ENCODE results near the gene COMT. TPM values are rescaled to one million over a fixed set of nuclear protein-coding genes. Genes with fewer than 3 reads are reported as not detected.

COMT gene
- total and polyA plus RNA-seq, 5 donors from 2014 or later = 27.3 to 106 (median 93.0) TPM

GRCh38 chr22:20018001-20018400 is 76.4 kb downstream of the COMT start:
- no peaks in the 10 kb centered on the region for H3K36me3 Mint-ChIP-seq

More at GRCh38 chr22:20018001-20018400, 76.4 kb downstream of the COMT start:
- no peaks in the 10 kb centered on the region for H3K36me3 ChIP-seq (ENCODE audit: control insufficient read depth, insufficient read depth, low read length)
- Mint-ChIP-seq H3K4me1 (peaks cover 0 to 36% (median 18%) of the 10 kb centered on the region in 4 donors), H3K9me3 (peaks cover 0 to 1% (median 0%) of the 10 kb centered on the region in 7 donors), H3K27ac (no peak overlapping the region), H3K4me3 (peak overlapping the region; percentile 90 to 95 (median 94)), H3K27me3 (peaks cover 15% of the 10 kb centered on the region)
- no peak overlapping the region for H3K27ac ChIP-seq (ENCODE audit: insufficient read depth, low read length, poor library complexity, severe bottlenecking)
- peaks cover 45% of the 10 kb centered on the region for H3K4me1 ChIP-seq (ENCODE audit: control insufficient read depth, insufficient read depth, low read length, poor library complexity, severe bottlenecking)
- DNase-seq = no peak
- H3K4me3 ChIP-seq (ENCODE audit: low read depth, low read length) = no peak overlapping the region
- ATAC-seq (ENCODE audit: low read depth in 2 of 2) = no peak
- no peaks in the 10 kb centered on the region for H3K27me3 ChIP-seq (ENCODE audit: control insufficient read depth, insufficient read depth, low read length)
- no peaks in the 10 kb centered on the region for H3K9me3 ChIP-seq (ENCODE audit: control insufficient read depth in 2 of 2, low read length in 2 of 2)

Other genes with a start within 250 kb of the COMT start
- gene SEPTIN5, start 227.3 kb upstream of the COMT start, total RNA-seq = 5.2 TPM
- gene SEPTIN5, start 227.3 kb upstream of the COMT start, polyA plus RNA-seq = not detected
- 6.4 TPM for gene GP1BB, start 218.2 kb upstream of the COMT start, total RNA-seq
- gene GP1BB, start 218.2 kb upstream of the COMT start, polyA plus RNA-seq = not detected
- gene TBX1, start 181.0 kb upstream of the COMT start, total RNA-seq = not detected
- gene TBX1, start 181.0 kb upstream of the COMT start, polyA plus RNA-seq = not detected
- gene GNB1L, start 86.9 kb upstream of the COMT start, total RNA-seq = 8.2 TPM
- gene GNB1L, start 86.9 kb upstream of the COMT start, polyA plus RNA-seq = 10 to 100 TPM; 13.3 to 29.8 (median 19.7) TPM
- gene RTL10, start 86.9 kb upstream of the COMT start, total RNA-seq = 18.8 TPM
- gene RTL10, start 86.9 kb upstream of the COMT start, polyA plus RNA-seq = 10 to 100 TPM in 2 of 4 donors, 1 to 10 TPM in 2; 7.5 to 12.6 (median 10.9) TPM
- 25.7 TPM for gene TXNRD2, start within 50 bp of the COMT start, total RNA-seq
- gene TXNRD2, start within 50 bp of the COMT start, polyA plus RNA-seq = 10 to 100 TPM; 11.3 to 12.4 (median 11.7) TPM
- gene ARVCF, start 75.1 kb downstream of the COMT start, total RNA-seq = 2.7 TPM
- under 1 TPM in 3 of 4 donors, not detected in 1; 0.39 to 0.52 (median 0.41) TPM for gene ARVCF, start 75.1 kb downstream of the COMT start, polyA plus RNA-seq
- gene TANGO2, start 79.3 kb downstream of the COMT start, total RNA-seq = 43.0 TPM
- gene TANGO2, start 79.3 kb downstream of the COMT start, polyA plus RNA-seq = 10 to 100 TPM; 39.5 to 48.4 (median 45.0) TPM
- gene DGCR8, start 138.5 kb downstream of the COMT start, total RNA-seq = 41.1 TPM
- 1 to 10 TPM; 2.7 to 6.6 (median 4.5) TPM for gene DGCR8, start 138.5 kb downstream of the COMT start, polyA plus RNA-seq
- gene RANBP1, start 174.3 kb downstream of the COMT start, total RNA-seq = 67.2 TPM
- gene RANBP1, start 174.3 kb downstream of the COMT start, polyA plus RNA-seq = 10 to 100 TPM; 80.7 to 93.9 (median 90.2) TPM
- gene TRMT2A, start 175.5 kb downstream of the COMT start, total RNA-seq = 75.2 TPM
- 10 to 100 TPM; 24.5 to 30.2 (median 28.1) TPM for gene TRMT2A, start 175.5 kb downstream of the COMT start, polyA plus RNA-seq
- 76.7 TPM for gene ZDHHC8, start 190.0 kb downstream of the COMT start, total RNA-seq
- gene ZDHHC8, start 190.0 kb downstream of the COMT start, polyA plus RNA-seq = 1 to 10 TPM; 1.2 to 4.3 (median 1.6) TPM
- 0.44 TPM for gene CCDC188, start 209.3 kb downstream of the COMT start, total RNA-seq
- not detected for gene CCDC188, start 209.3 kb downstream of the COMT start, polyA plus RNA-seq